Hematopoietic multipotent progenitor cell treated with erythropoietin and hydrocortisone succinate and interleukin-3 and kit ligand, for 4 days (in vitro differentiated cells): Measurements from ENCODE around the gene TBC1D20.
A peak's percentile ranks its signal among the peaks of the same experiment; 100 is the strongest.
"Not testable (repeated sequence)": the region's sequence is repeated elsewhere in the genome, so short reads cannot be mapped to it uniquely, and the experiment has no call there.

Experiments
- DNase-seq: peaks from one replicate; pipeline ENCODE4 v3.0.0-alpha.2; 2015

Gene TBC1D20

GRCh38 chr20:475463-476357 lies 13.4 kb upstream of the TBC1D20 start:
- no peak for DNase-seq

GRCh38 chr20:474581-474980 lies 12.2 kb upstream of the TBC1D20 start:
- DNase-seq = no peak

DNA sequence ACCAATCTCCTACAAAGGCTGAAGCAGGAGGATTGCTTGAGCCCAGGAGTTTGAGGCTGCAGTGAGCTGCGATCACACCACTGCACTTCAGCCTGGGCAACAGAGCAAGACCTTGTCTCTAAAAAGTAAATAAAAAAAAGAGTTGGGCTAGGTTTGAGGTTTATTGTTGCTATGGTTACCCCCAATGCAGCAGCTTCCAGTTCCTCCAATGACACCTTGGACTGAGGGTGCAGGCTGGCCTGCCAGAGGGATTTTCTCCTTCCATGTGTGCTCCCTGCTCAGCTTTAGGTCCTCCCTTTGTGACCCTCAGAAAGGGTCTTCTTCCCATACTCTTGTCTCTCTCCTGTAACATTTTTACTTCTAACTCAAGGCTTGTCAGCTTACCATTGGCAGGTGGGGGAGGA lies 10.6 kb upstream of the TBC1D20 start:
- no peak for DNase-seq

DNA sequence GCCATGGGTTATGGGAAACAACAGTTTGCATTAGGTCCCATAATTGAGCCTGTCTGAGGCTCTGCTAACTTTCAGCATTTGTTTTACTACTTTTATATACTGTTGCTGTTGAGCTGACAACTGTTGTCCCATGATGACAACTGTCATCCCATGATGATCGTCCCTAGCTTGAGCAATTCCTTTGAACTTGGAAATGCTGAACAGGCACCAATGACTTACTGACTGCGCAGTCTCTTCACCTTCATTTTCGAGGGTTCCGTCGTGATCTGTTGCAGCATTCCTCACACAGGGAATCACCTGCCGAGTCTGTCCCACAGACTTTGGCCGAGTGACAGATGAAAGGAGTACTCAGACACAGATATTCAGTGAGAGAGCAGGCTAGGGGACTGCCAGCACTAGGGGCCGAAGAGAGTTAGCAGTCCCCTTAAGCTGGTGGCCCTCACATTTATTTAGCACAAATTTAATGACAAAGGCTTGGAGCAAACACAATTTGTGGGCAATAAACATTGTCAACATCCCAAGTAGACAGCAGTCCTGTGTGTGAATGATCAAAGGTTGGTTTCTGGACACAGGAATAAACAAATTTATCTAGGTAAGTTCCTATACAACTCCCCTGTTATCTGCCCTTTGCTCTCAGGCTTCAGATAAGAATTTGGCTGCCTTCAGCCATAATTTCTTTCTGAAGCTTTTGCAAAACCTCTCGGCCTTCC lies 10.0 kb upstream of the TBC1D20 start:
- no peak for DNase-seq

DNA sequence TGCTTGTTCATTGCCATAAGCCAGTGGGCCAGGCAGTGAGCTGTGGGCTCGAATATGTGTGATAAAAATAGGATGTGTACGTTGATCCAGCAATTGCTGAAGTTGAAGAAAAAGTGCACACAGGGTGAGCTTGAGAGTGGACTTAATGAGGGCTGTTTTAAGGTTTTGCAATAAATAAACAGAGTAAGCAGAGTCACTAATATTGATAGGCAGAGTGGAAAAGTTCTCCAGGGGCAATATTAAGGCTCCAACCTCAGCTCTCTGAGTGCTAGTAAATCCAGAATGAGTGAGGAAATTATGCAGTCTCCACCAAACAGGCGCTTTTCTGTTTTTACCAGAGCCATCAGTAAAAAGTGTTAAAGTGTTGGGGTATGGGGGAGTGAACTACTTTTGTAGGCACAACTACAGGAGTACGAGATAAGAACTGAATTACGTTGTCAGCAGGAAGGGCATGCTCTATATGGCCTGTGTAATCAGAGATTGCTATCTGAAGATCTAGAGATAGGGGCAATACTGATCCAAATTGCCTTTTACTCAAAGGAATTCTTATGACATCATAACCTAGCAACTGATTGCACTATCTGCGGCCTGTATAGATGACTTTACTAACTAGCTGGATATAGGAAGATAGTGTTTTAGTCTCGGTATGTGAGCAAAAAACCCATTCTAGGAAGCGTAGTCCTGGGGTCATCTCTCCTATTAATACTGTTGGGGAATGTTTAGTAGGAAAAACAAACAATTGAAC lies 7.6 kb upstream of the TBC1D20 start:
- peak; percentile 39 for DNase-seq

GRCh38 chr20:467755-468154 lies 5.4 kb upstream of the TBC1D20 start:
- no peak for DNase-seq

GRCh38 chr20:461254-462198 lies 807 bp downstream of the TBC1D20 start:
- peak; percentile 68 for DNase-seq

GRCh38 chr20:460707-461106 lies 1.6 kb downstream of the TBC1D20 start:
- peak; percentile 60 for DNase-seq

DNA sequence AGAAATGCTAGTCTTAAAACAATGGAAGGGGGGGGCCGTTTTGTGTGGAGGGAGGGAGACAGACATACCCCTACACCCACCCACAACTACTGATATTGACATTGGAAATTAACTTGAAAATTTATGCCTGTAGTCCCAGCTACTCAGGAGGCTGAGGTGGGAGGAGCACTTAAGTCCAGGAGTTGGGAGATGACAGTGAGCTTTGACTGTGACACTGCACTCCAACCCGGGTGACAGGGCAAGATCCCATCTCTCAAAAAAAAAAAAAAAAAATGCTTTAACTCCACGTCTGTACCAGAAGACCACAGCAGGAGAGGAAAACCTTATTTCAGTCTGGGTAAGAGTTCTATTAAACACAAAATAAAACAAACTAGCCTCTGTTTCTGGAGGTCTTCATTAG lies 2.2 kb downstream of the TBC1D20 start:
- peak; percentile 69 for DNase-seq

DNA sequence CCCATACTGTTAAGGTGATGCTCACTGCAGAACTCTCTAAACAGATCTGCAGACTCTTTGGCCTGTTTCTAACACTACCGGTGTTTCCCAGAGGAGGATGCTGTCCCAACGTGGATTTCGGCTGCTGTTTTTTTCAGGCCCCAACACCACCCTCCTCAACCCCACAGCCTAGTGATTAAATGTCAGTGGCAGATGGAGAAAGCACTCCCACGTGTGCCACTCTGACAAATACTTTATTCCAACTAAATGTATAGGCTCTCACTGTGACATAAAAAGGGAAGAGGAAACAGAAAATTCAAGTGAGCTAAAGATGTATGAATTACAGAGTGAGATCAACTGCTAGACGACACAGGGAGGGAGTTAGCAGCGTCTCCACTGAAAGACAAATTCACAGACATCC lies 3.6 kb downstream of the TBC1D20 start:
- no peak for DNase-seq

- no peak for DNase-seq
These were observed 7.4 kb downstream of the TBC1D20 start for GRCh38 chr20:454951-455350.

- DNase-seq = not testable (repeated sequence)
These were observed 10.3 kb downstream of the TBC1D20 start for GRCh38 chr20:452021-452420.

GRCh38 chr20:445514-446336 lies 16.6 kb downstream of the TBC1D20 start:
- no peak for DNase-seq

DNA sequence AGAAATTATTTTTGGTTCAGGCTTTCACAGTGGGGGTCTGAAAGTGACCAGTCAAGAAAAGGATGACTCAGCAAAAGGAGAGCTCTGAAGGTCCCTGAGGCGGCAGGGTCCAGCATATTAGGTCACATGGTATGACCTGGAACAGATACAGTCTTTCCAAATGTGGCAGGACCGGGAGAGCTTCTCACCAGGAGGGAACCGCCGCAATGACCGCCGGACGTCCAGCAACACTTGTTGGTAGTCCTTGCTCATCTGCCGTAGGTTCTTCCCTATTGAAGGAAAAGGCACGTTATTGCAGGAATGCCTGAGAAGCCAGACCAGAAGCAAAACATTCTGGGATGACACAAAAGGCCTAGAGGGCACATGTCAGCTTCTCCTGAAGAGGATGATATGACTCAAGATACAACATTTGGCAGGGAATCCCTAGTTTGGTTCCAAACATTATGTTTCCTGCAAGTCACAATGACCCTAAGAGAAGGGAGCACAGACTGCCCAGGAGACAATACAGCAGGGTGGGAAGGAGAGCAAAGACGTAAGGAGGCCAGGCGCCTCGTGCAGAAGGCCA lies 17.4 kb downstream of the TBC1D20 start:
- DNase-seq = no peak

GRCh38 chr20:444117-444516 lies 18.2 kb downstream of the TBC1D20 start:
- no peak for DNase-seq

GRCh38 chr20:443223-443775 lies 19.0 kb downstream of the TBC1D20 start:
- DNase-seq = no peak

DNA sequence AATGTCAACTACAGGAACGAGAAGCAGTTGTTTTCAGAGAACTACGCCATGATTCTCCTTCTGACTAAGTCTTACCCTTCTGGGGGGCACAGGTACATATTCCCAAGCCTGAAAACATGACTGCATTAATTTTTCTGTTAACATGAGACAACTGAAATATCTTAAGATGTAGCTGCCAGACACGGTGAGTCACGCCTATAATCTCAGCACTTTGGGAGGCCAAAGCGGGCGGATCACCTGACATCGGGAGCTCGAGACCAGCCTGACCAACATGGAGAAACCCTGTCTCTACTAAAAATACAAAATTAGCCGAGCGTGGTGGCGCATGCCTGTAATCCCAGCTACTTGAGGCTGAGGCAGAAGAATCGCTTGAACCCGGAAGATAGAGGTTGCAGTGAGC lies 21.7 kb downstream of the TBC1D20 start:
- no peak for DNase-seq

DNA sequence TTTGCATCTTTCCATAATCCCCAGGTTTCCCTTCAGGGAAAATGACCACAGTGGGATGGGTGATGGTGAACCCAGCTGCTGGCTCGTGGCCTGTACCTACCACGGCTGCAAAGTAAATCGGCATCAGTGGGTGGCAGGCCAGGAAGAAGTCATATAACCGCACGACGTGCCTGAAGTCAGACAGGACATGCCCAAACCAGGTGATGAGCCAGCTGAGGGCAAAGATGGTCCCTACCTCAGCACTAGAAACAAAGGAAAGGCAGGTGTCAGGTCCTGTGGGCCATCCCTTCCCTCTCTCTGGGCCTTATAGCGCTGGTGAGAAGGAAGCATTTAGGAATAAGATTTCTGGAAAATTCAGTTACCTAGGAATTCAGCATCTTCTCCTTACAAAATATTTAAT lies 22.2 kb downstream of the TBC1D20 start:
- no peak for DNase-seq

DNA sequence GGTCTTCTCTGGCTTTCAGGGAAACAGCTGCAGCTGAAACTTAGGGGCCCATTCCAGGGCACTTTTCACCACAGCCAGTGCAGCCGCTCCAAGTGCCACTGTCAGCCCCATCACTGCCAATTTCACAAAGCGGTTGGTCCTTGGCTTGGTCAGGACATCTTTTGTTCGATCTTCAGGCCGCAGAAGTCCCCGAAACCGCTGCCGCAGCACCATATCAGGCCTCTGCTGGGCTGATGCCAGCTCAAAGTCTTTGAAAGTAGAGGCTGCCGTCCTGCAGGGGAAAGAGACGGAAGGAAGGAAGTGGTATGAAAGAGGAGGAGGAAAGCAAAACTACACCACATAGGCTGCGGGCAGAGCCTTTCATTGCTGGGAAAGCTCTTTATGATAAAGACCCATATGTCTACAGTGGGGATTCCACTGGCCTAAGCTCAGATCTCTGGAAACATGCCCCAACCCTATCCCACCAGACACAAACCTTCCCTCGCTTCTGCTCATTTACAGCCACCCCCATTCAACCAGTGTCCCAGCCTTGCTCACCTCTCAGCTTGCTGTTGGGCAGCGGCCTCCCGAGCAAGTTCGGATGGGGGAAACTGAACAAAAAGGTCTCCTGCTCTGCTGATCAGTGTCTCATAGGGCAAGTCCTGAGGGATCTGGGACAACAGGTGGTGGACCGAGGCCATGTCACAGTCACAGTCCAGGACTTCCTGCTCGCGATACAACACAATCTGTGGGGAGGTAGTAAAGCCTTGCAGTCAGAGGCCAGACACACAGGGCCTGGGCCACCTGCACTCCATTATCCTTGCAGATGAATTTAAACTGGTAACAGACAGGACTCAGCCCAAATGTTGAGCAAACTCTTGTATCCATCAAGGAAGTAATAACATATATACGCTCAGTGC lies 23.5 kb downstream of the TBC1D20 start:
- peak; percentile 96 for DNase-seq
